H9 (cell line): ENCODE results near the gene GAMT. TPM values are rescaled to one million over a fixed set of nuclear protein-coding genes. Genes with fewer than 3 reads are reported as not detected.

Experiments used
- DNase-seq: peaks from one replicate; pipeline ENCODE4 v3.0.0-alpha.2; 2017
- H2AFZ ChIP-seq: one replicate; pipeline ENCODE4 v1.6.1; 2013; ENCODE audit warnings: mild to moderate bottlenecking, low read length, control low read depth, moderate library complexity
- H2AK5ac ChIP-seq: 2 replicates; pipeline ENCODE4 v1.6.1; 2013; ENCODE audit warnings: low read length, control low read depth, mixed read lengths; ENCODE audit not compliant: insufficient read length
- H2BK120ac ChIP-seq: one replicate; pipeline ENCODE4 v1.6.1; 2013; ENCODE audit warnings: low read depth, mild to moderate bottlenecking, low read length, control low read depth, inconsistent platforms; ENCODE audit not compliant: poor library complexity, severe bottlenecking
- H2BK12ac ChIP-seq: 2 replicates; pipeline ENCODE4 v1.6.1; 2013; ENCODE audit warnings: low read length, control low read depth, mixed read lengths, low read depth; ENCODE audit not compliant: insufficient read length
- H2BK15ac ChIP-seq: 2 replicates; pipeline ENCODE4 v1.6.1; 2013; ENCODE audit warnings: low read depth, low read length, control low read depth
- H2BK20ac ChIP-seq: one replicate; pipeline ENCODE4 v1.6.1; 2013; ENCODE audit warnings: low read depth, mild to moderate bottlenecking, low read length, control low read depth, inconsistent platforms; ENCODE audit not compliant: poor library complexity, severe bottlenecking
- H2BK5ac ChIP-seq: 2 replicates; pipeline ENCODE4 v1.6.1; 2013; ENCODE audit warnings: low read length, control low read depth, mixed read lengths; ENCODE audit not compliant: insufficient read length
- H3K14ac ChIP-seq: 2 replicates; pipeline ENCODE4 v1.6.1; 2013; ENCODE audit warnings: low read length, control low read depth; ENCODE audit not compliant: insufficient read depth
- H3K18ac ChIP-seq: 2 replicates; pipeline ENCODE4 v1.6.1; 2013; ENCODE audit warnings: low read depth, mild to moderate bottlenecking, mixed read lengths, low read length, control low read depth; ENCODE audit not compliant: insufficient read length
- H3K23ac ChIP-seq: 2 replicates; pipeline ENCODE4 v1.6.1; 2013; ENCODE audit warnings: low read length, control low read depth, mixed read lengths, low read depth; ENCODE audit not compliant: insufficient read length
- H3K23me2 ChIP-seq: 2 replicates; pipeline ENCODE4 v1.6.1; 2013; ENCODE audit warnings: low read depth, mild to moderate bottlenecking, mixed read lengths, low read length, control low read depth; ENCODE audit not compliant: insufficient read length, poor library complexity, severe bottlenecking
- H3K27ac ChIP-seq: 2 replicates; pipeline ENCODE4 v1.5.1; 2013; ENCODE audit warnings: low read length, control low read depth, mixed read lengths, low read depth; ENCODE audit not compliant: insufficient read length
- H3K27me3 ChIP-seq: 2 replicates; pipeline ENCODE4 v1.6.1; 2013; ENCODE audit warnings: low read length, control low read depth, inconsistent platforms; ENCODE audit not compliant: insufficient read depth
- H3K4ac ChIP-seq: 2 replicates; pipeline ENCODE4 v1.6.1; 2013; ENCODE audit warnings: low read depth, mild to moderate bottlenecking, control low read depth, inconsistent platforms, low read length, moderate library complexity
- H3K4me1 ChIP-seq: 2 replicates; pipeline ENCODE4 v1.6.1; 2013; ENCODE audit warnings: low read length, control low read depth, inconsistent platforms; ENCODE audit not compliant: insufficient read depth
- H3K4me2 ChIP-seq: 2 replicates; pipeline ENCODE4 v1.6.1; 2013; ENCODE audit warnings: low read length, control low read depth, mixed read lengths; ENCODE audit not compliant: insufficient read length, insufficient read depth
- H3K56ac ChIP-seq: 2 replicates; pipeline ENCODE4 v1.6.1; 2013; ENCODE audit warnings: low read depth, mild to moderate bottlenecking, mixed read lengths, low read length, control low read depth; ENCODE audit not compliant: insufficient read length
- H3K79me1 ChIP-seq: 2 replicates; pipeline ENCODE4 v1.6.1; 2013; ENCODE audit warnings: low read depth, mild to moderate bottlenecking, moderate library complexity, low read length, control low read depth, inconsistent platforms; ENCODE audit not compliant: insufficient read depth, poor library complexity, severe bottlenecking
- H3K79me2 ChIP-seq: 2 replicates; pipeline ENCODE4 v1.6.1; 2013; ENCODE audit warnings: low read length, control low read depth, inconsistent platforms; ENCODE audit not compliant: insufficient read depth
- H3K9ac ChIP-seq: 2 replicates; pipeline ENCODE4 v1.6.1; 2013; ENCODE audit warnings: low read length, control low read depth, mixed read lengths; ENCODE audit not compliant: insufficient read length; ENCODE audit errors: extremely low read depth
- H3K9me3 ChIP-seq: one replicate; pipeline ENCODE4 v1.6.1; 2013; ENCODE audit warnings: low read depth, low read length, inconsistent platforms; ENCODE audit not compliant: control insufficient read depth
- H3T11ph ChIP-seq: one replicate; pipeline ENCODE4 v1.6.1; 2013; ENCODE audit warnings: mild to moderate bottlenecking, low read length, control low read depth, inconsistent platforms
- H4K20me1 ChIP-seq: one replicate; pipeline ENCODE4 v1.6.1; 2013; ENCODE audit not compliant: control insufficient read depth, insufficient read length, insufficient read depth
- H4K5ac ChIP-seq: 2 replicates; pipeline ENCODE4 v1.6.1; 2013; ENCODE audit warnings: low read depth, mild to moderate bottlenecking, mixed read lengths, low read length, control low read depth; ENCODE audit not compliant: insufficient read length
- H4K8ac ChIP-seq: replicated peaks from 2 replicates; pipeline ENCODE4 v1.6.1; 2013; ENCODE audit warnings: low read length, control low read depth, mixed read lengths, low read depth; ENCODE audit not compliant: insufficient read length
- H4K91ac ChIP-seq: 2 replicates; pipeline ENCODE4 v1.6.1; 2013; ENCODE audit warnings: low read depth, mild to moderate bottlenecking, moderate library complexity, mixed read lengths, low read length, control low read depth; ENCODE audit not compliant: insufficient read length
- H3K27ac Mint-ChIP-seq, 3 experiments: 2 replicates in 2 of 3; 3 replicates in 1 of 3; pipeline ENCODE4 v1.8.0; 2020 to 2021; ENCODE audit warnings: mixed read lengths in 3 of 3, mild to moderate bottlenecking in 1 of 3, moderate library complexity in 1 of 3
- H3K27me3 Mint-ChIP-seq: 2 replicates; pipeline ENCODE4 v1.8.0; 2021; ENCODE audit warnings: low read depth, mild to moderate bottlenecking, moderate library complexity, mixed read lengths
- H3K36me3 Mint-ChIP-seq, 3 experiments: 2 replicates in 2 of 3; 3 replicates in 1 of 3; pipeline ENCODE4 v1.8.0; 2020 to 2021; ENCODE audit warnings: low read depth in 3 of 3, mixed read lengths in 3 of 3; ENCODE audit not compliant: insufficient read depth in 1 of 3
- H3K4me1 Mint-ChIP-seq, 2 experiments: 2 replicates each; pipeline ENCODE4 v1.8.0; 2020; ENCODE audit warnings: mixed read lengths in 2 of 2
- H3K4me3 Mint-ChIP-seq, 2 experiments: 2 replicates in 1 of 2; 3 replicates in 1 of 2; pipeline ENCODE4 v1.8.0; 2020 to 2021; ENCODE audit warnings: mild to moderate bottlenecking in 2 of 2, mixed read lengths in 2 of 2, moderate library complexity in 1 of 2
- H3K9me3 Mint-ChIP-seq, 2 experiments: 2 replicates in 1 of 2; 3 replicates in 1 of 2; pipeline ENCODE4 v1.8.0; 2020; ENCODE audit warnings: mild to moderate bottlenecking in 2 of 2, mixed read lengths in 2 of 2, moderate library complexity in 1 of 2
- WGBS: extraction: QIAGEN DNeasy Blood & Tissue Kit; methylation state at CpG from one replicate; pipeline ENCODE4 v1.1.7; 2013; ENCODE audit warnings: missing lambda C conversion rate, low lambda C conversion rate, mixed read lengths; ENCODE audit not compliant: insufficient read length; ENCODE audit errors: extremely low coverage; 5-methylcytosine and 5-hydroxymethylcytosine counted together
- total RNA-seq: library from RNA; stranded (reverse); gene quantifications from 2 replicates; pipeline ENCODE4 v1.2.1, GENCODE V29; 2021
- TF ChIP-seq, protein P1 (sequence below): fragments of 200-600 bp; sonication (generic); conservative IDR thresholded peaks from 3 replicates; pipeline ENCODE4 v1.8.0; 2021; ENCODE audit warnings: antibody characterized with exemption, mild to moderate bottlenecking

The GAMT gene
- total RNA-seq, 1 experiment from 2014 or later, result 26.6 TPM

DNA sequence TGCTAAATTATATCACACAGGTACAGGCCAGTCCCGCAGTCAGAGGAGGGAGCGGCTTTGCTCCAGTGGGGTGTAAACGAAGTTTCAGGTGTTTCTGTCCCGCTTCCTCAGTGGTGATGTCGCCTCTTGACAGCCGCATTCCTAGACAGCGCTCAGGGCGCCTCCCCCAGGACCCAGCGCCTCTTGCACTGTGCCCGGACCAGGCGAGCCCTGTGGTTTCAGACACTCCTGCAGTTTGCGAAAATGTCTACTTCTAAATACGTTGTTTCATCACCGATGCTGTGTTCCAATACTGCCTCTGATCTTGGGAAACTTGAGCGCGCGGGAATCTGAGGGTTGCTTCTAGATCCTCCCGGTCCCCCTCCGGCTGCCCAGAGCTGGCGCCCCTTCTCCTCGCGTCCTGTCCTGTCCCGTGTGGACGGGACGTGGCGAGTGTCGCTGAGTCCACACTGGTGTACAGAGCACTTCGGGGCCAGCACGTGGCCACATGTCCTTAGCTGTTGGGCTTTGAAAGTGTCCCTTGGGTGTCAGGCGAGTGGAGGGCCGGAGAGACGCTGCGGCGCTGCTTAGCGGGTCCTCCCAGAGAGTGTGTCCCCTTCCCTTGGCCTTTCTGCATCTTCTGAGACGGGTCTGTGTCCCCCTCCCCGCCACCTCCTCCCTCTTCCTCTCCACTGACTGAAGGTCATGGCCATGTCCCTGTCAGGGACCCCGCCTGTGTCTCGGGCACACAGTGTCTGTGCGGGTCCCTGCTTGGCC, 22.3 kb upstream of the GAMT start:
- Mint-ChIP-seq H3K4me1 (peaks cover 0 to 20% of the 10 kb centered on the region in 2 experiments; a peak in 2 of 4 replicates), H3K27ac (peak overlapping the region in 2 of 3 experiments; percentile 45 to 56; a peak in 1 of 7 replicates), H3K27me3 (no peaks in the 10 kb centered on the region), H3K9me3 (no peaks in the 10 kb centered on the region), H3K4me3 (no peak overlapping the region; a peak in 1 of 5 replicates), H3K36me3 (peaks cover 25 to 82% (median 75%) of the 10 kb centered on the region in 3 experiments)
- Histone ChIP-seq H3K23ac (no peak overlapping the region), H3K79me1 (peaks cover 7% of the 10 kb centered on the region), H2BK20ac (no peak overlapping the region), H3K4me2 (no peak overlapping the region), H3K56ac (no peak overlapping the region), H3K4me1 (no peaks in the 10 kb centered on the region), H3K27me3 (no peaks in the 10 kb centered on the region), H3K14ac (no peak overlapping the region; the same call in 1 of the 2 replicates), H3K18ac (no peak overlapping the region), H3T11ph (no peak overlapping the region), H2AK5ac (no peak overlapping the region), H4K8ac (no peak overlapping the region), H3K79me2 (peaks cover 3% of the 10 kb centered on the region; the same call in 1 of the 2 replicates), H2BK12ac (no peak overlapping the region), H4K91ac (no peak overlapping the region), H3K4ac (no peak overlapping the region), H4K5ac (no peak overlapping the region), H2AFZ (no peak overlapping the region), H2BK5ac (no peak overlapping the region), H2BK120ac (no peak overlapping the region), H2BK15ac (no peak overlapping the region), H4K20me1 (no peaks in the 10 kb centered on the region), H3K27ac (no peak overlapping the region), H3K9ac (no peak overlapping the region), H3K23me2 (peaks cover 6% of the 10 kb centered on the region), H3K9me3 (no peaks in the 10 kb centered on the region)
- TF ChIP-seq, protein P1, sequence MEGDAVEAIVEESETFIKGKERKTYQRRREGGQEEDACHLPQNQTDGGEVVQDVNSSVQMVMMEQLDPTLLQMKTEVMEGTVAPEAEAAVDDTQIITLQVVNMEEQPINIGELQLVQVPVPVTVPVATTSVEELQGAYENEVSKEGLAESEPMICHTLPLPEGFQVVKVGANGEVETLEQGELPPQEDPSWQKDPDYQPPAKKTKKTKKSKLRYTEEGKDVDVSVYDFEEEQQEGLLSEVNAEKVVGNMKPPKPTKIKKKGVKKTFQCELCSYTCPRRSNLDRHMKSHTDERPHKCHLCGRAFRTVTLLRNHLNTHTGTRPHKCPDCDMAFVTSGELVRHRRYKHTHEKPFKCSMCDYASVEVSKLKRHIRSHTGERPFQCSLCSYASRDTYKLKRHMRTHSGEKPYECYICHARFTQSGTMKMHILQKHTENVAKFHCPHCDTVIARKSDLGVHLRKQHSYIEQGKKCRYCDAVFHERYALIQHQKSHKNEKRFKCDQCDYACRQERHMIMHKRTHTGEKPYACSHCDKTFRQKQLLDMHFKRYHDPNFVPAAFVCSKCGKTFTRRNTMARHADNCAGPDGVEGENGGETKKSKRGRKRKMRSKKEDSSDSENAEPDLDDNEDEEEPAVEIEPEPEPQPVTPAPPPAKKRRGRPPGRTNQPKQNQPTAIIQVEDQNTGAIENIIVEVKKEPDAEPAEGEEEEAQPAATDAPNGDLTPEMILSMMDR, result no peak
- no CpG with 5 or more reads among the region's 40 CpGs for WGBS
- no peak for DNase-seq
